ENCODE data around the gene CCDC174.

GRCh38 chr3:14680115-14680514 lies 28.6 kb downstream of the CCDC174 start:
- TF ChIP-seq POLR2A (IDR thresholded peaks at IDR 0.05; ENCODE audit: extremely low read depth, insufficient read length), result no peak
- no peak for TF ChIP-seq CTCF (IDR thresholded peaks at IDR 0.05; ENCODE audit: low read depth, low read length)
